HG03108 (cell line): Measurements from ENCODE around the gene GGN.
"Not testable (repeated sequence)": the region's sequence is repeated elsewhere in the genome, so short reads cannot be mapped to it uniquely, and the experiment has no call there.

Experiments
- ATAC-seq: cut with Tn5 transposase; IDR thresholded peaks from one replicate; pipeline ENCODE4 v1.9.1; 2021; ENCODE audit warnings: moderate library complexity; ENCODE audit not compliant: unreplicated experiment

GGN gene

GRCh38 chr19:38362946-38363688 is 24.7 kb downstream of the GGN start:
- not testable (repeated sequence) for ATAC-seq

GRCh38 chr19:38362076-38362945 is 25.5 kb downstream of the GGN start:
- ATAC-seq: peak; percentile 29

- ATAC-seq: peak; percentile 66
These were observed 26.2 kb downstream of the GGN start for GRCh38 chr19:38361633-38362075.

- no peak for ATAC-seq
These were observed 26.8 kb downstream of the GGN start for GRCh38 chr19:38360839-38361631.

- no peak for ATAC-seq
These were observed 27.5 kb downstream of the GGN start for GRCh38 chr19:38360351-38360750.

GRCh38 chr19:38359242-38360021 is 28.4 kb downstream of the GGN start:
- no peak for ATAC-seq

GRCh38 chr19:38358071-38358470 is 29.8 kb downstream of the GGN start:
- no peak for ATAC-seq

GRCh38 chr19:38355728-38356725 is 31.8 kb downstream of the GGN start:
- no peak for ATAC-seq

GRCh38 chr19:38352611-38353010 is 35.2 kb downstream of the GGN start:
- ATAC-seq: no peak

GRCh38 chr19:38351865-38352395 is 35.9 kb downstream of the GGN start:
- no peak for ATAC-seq

- no peak for ATAC-seq
These were observed 37.0 kb downstream of the GGN start for GRCh38 chr19:38350883-38351282.

GRCh38 chr19:38346837-38347236 is 41.0 kb downstream of the GGN start:
- ATAC-seq: no peak

GRCh38 chr19:38340927-38341326 is 46.9 kb downstream of the GGN start:
- no peak for ATAC-seq

- ATAC-seq: not testable (repeated sequence)
These were observed 48.8 kb downstream of the GGN start for GRCh38 chr19:38339011-38339410.

GRCh38 chr19:38337360-38337653 is 50.5 kb downstream of the GGN start:
- no peak for ATAC-seq

- peak; percentile 44 for ATAC-seq
These were observed 51.0 kb downstream of the GGN start for GRCh38 chr19:38336638-38337359.

GRCh38 chr19:38335949-38336637 is 51.7 kb downstream of the GGN start:
- peak; percentile 65 for ATAC-seq
